GM12873 (cell line): Measurements from ENCODE around the gene MYO7A.
A peak's percentile ranks its signal among the peaks of the same experiment; 100 is the strongest.

ENCODE experiments used
- TF ChIP-seq, protein P1 (sequence below): IDR thresholded peaks from 2 replicates; pipeline ENCODE4 v1.5.1; 2012; ENCODE audit warnings: low read depth, mild to moderate bottlenecking, moderate library complexity, low read length, control low read depth; ENCODE audit not compliant: insufficient read depth; ENCODE audit errors: missing control alignments

MYO7A gene

DNA sequence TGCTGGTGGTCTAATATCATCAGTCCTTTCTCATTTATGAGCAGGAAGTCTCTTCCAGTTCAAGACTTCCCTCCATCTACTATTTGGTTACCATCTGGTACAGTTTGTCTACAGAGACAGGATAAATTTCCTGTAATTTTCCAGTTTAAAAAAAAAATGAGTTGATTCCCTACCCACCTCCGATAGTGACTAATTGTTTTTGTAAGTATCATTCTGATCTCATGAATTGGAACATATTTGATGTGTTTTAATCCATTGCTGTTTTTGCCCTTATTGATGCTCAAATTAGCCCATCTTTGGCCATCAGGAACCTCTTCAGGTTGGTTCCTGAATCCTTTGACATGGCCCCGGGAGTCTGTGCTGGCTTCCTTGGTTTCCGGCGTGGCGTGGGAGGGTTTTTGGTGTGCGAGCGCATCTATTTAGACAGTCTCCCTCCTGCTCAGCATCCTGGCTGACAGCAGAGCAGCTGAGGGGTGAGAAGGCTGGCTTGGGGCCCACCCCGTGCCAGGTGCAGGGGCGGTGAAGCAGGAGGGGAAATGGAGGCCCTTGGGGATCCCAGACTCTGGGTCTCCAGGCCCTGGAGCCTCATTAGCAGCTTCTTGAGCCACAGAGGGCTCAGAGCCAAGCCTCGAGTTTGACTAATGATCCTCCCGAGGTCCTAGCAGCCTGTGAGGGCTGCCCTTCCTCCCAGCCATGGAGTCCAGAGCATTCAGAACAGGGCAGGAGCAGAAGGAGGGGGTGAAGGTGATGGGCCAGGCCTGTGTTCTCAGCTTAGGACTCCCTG, 18.6 kb upstream of the MYO7A start:
- TF ChIP-seq, protein P1, sequence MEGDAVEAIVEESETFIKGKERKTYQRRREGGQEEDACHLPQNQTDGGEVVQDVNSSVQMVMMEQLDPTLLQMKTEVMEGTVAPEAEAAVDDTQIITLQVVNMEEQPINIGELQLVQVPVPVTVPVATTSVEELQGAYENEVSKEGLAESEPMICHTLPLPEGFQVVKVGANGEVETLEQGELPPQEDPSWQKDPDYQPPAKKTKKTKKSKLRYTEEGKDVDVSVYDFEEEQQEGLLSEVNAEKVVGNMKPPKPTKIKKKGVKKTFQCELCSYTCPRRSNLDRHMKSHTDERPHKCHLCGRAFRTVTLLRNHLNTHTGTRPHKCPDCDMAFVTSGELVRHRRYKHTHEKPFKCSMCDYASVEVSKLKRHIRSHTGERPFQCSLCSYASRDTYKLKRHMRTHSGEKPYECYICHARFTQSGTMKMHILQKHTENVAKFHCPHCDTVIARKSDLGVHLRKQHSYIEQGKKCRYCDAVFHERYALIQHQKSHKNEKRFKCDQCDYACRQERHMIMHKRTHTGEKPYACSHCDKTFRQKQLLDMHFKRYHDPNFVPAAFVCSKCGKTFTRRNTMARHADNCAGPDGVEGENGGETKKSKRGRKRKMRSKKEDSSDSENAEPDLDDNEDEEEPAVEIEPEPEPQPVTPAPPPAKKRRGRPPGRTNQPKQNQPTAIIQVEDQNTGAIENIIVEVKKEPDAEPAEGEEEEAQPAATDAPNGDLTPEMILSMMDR: no peak

DNA sequence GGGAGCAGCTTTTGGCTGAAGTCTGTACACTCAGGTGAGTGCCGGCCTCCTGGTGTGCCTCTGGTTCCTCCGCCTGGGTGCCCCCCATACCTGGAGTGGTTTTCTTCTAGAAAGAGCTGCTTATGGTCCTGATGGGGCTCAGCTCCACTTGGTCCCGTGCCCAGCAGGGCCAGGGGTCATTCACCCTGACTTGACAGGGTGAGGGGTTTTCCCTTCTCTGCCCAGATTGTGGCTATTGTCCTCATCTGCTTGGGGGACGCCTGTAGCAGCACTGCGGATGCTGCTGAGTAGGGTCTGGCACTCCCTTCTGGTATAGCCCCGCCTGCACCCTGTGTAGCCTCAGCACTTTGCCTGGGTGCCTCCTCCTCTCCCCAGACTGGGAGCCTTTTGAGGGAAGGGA, 17.2 kb upstream of the MYO7A start:
- TF ChIP-seq, protein P1: no peak

DNA sequence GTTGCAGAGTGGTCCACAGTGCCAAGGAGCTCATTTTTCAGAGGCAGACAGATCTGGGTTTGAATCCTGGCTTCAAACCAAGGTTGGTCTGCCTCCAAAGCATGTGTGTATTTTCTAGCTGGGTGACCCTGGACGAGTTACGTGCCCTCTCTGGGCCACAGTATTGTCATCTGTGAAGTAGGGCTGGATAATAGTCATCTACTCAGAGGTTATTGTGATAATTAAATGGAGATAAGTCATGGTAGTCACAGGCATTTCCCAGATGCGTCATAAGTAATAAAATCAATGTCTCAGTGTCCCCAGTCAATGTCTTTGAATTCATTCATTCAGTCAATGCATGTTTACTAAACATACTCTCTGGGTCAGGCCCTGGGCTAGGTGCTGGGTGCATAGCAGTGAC, 16.8 kb upstream of the MYO7A start:
- TF ChIP-seq, protein P1: no peak

DNA sequence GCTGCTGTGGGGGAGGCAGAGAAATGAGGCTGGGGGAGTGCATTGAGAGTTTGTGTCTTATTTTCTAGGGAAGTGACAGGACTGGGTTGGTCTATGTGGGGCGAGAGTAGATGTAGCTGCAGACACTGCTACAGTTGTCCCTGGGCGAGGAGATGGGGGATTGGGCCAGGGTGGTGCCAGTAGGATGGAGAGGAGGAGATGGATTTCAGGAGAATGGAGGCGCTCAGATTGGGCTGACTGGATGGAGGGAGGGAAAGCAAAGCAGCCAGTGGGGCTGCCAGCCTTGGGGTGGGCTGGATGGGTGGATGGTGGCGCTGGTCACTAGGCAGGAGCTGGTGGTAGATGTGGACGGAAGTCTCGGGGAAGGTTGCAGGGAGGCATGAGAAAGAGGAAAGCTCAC, 16.1 kb upstream of the MYO7A start:
- TF ChIP-seq, protein P1: no peak

DNA sequence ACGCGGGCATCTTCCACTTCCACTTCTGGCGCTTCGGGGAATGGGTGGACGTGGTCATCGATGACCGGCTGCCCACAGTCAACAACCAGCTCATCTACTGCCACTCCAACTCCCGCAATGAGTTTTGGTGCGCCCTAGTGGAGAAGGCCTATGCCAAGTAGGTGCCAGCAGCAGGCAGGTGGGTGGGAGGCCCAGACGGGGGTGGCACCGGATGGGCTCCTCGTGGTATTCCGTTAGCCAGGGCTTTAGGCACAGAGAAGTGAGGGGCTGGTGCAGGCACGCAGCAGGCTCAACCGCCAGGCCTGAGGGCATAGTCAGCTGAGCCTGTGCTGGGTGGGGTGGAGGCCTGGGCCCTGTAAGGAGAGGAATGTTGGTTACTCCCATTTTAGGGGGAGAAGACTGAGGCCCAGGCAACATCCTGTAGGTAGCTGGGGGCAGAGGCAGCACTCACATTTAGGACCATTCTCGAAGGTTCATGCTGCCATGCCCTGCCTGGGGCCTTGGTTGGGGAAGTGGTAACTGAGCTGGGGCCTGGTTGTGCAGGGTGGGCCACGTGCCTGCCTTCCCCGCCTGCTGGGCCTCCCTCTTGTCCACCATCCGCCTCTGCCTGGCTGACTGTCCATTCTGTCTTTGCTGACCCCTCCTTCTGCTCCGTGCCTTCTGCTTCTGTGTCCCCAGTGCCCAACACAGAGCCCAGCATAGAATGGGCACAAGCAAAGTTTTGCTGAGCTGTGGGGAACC, 15.2 kb upstream of the MYO7A start:
- TF ChIP-seq, protein P1: no peak

DNA sequence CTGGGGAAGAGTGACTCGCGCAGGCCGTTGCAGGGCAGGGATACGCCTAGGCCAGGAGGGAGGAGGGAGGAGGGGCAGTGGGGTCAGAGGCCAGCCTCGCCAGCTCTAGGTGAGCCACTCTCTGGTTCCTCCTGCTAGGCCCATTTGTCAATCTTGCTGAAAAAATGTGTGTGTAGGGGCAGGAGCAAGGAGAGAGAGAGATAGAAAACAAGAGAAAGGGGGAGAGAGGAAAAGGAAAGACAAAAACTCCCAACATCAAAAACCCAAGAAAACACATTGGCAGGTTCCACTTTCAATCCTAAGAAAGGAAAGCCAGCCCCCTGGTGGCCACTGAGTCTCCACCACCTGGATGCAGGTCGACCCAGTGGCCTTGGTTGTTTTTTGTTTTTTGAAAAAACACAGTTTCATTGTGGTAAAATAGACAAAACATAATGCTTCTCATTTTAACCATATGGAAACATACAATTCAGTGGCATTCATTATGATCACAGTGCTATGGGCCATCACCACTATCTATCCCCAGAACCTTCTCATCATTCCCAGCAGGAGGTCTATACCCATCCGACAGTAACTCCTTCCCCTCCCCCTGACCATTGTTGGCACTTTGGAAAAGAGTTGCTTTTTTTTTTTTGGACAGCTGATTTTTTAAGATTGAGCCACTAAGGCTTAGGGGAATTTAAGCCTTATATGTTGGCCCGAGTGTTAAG, 14.5 kb upstream of the MYO7A start:
- TF ChIP-seq, protein P1: peak; percentile 67

DNA sequence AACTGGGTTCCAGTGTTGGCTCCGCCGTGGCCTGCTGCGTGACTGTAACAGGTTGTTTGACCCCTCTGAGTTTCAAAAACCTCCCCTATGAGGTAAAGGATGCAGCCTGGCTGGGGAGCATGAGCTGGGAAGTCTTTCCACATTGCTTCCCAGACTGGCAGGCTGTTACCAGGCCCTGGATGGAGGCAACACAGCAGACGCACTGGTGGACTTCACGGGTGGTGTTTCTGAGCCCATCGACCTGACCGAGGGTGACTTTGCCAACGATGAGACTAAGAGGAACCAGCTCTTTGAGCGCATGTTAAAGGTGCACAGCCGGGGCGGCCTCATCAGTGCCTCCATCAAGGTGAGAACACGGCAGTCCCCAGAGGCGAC, 14.0 kb upstream of the MYO7A start:
- TF ChIP-seq, protein P1: no peak
